HepG2 (cell line): ENCODE data around the gene UQCR11. TPM values are rescaled to one million over a fixed set of nuclear protein-coding genes. Genes with fewer than 3 reads are reported as not detected.
A peak's percentile ranks its signal among the peaks of the same experiment; 100 is the strongest.

ENCODE experiments used
- ATM ChIP-seq: fragments of 450-650 bp; IDR thresholded peaks from 2 replicates; pipeline ENCODE4 v1.7.1; 2017; ENCODE audit warnings: mild to moderate bottlenecking, borderline replicate concordance
- CBX5 ChIP-seq: sonication (generic); formaldehyde crosslinking; IDR thresholded peaks from 2 replicates; pipeline ENCODE4 v1.4.0; 2020; ENCODE audit warnings: missing genetic modification reagents, borderline replicate concordance
- CHD2 ChIP-seq: IDR thresholded peaks from 2 replicates; pipeline ENCODE4 v1.6.1; 2011; ENCODE audit warnings: low read depth, low read length, improper control_type of control experiment
- CREB3 ChIP-seq: sonication (generic); formaldehyde crosslinking; IDR thresholded peaks from 2 replicates; pipeline ENCODE4 v1.5.0; 2020; ENCODE audit warnings: missing genetic modification reagents
- DPF2 ChIP-seq: sonication (generic); formaldehyde crosslinking; IDR thresholded peaks from 2 replicates; pipeline ENCODE4 v1.4.0; 2020; ENCODE audit warnings: mild to moderate bottlenecking, low read depth, missing genetic modification reagents, borderline replicate concordance
- FOXK2 ChIP-seq: fragments of 450-650 bp; IDR thresholded peaks from 2 replicates; pipeline ENCODE4 v1.6.1; 2016
- FOXO1 ChIP-seq: sonication (generic); formaldehyde crosslinking; IDR thresholded peaks from 2 replicates; pipeline ENCODE4 v1.4.0; 2020; ENCODE audit warnings: missing genetic modification reagents
- GZF1 ChIP-seq: sonication (generic); formaldehyde crosslinking; IDR thresholded peaks from 2 replicates; pipeline ENCODE4 v1.5.1; 2020; ENCODE audit warnings: mild to moderate bottlenecking, missing genetic modification reagents
- HINFP ChIP-seq: sonication (generic); formaldehyde crosslinking; IDR thresholded peaks from 2 replicates; pipeline ENCODE4 v1.4.0; 2020; ENCODE audit warnings: low read depth, mild to moderate bottlenecking, missing genetic modification reagents
- KMT2B ChIP-seq: IDR thresholded peaks from 2 replicates; pipeline ENCODE4 v1.6.1; 2016; ENCODE audit warnings: missing genetic modification reagents, missing compliant biosample characterization
- MYC ChIP-seq: sonication (generic); formaldehyde crosslinking; IDR thresholded peaks from 2 replicates; pipeline ENCODE4 v1.9.0; 2021; ENCODE audit warnings: missing genetic modification reagents, borderline replicate concordance
- NFKB2 ChIP-seq: sonication (generic); formaldehyde crosslinking; IDR thresholded peaks from 2 replicates; pipeline ENCODE4 v1.4.0; 2020; ENCODE audit warnings: missing genetic modification reagents, borderline replicate concordance
- POLR2AphosphoS2 ChIP-seq: IDR thresholded peaks from 2 replicates; pipeline ENCODE4 v1.6.1; 2011; ENCODE audit warnings: low read depth, low read length, improper control_type of control experiment
- SMAD1 ChIP-seq: sonication (generic); formaldehyde crosslinking; IDR thresholded peaks from 2 replicates; pipeline ENCODE4 v1.4.0; 2020; ENCODE audit warnings: missing genetic modification reagents, low read depth, mild to moderate bottlenecking, borderline replicate concordance
- SNRNP70 ChIP-seq: fragments of 200-400 bp; formaldehyde crosslinking; IDR thresholded peaks from 2 replicates; pipeline ENCODE4 v1.6.1; 2017; ENCODE audit warnings: mild to moderate bottlenecking, low read depth, low read length, moderate library complexity
- STAT6 ChIP-seq: sonication (generic); formaldehyde crosslinking; IDR thresholded peaks from 2 replicates; pipeline ENCODE4 v1.4.0; 2020; ENCODE audit warnings: missing genetic modification reagents, mild to moderate bottlenecking, borderline replicate concordance
- ZGPAT ChIP-seq: IDR thresholded peaks from 2 replicates; pipeline ENCODE4 v1.6.1; 2016; ENCODE audit warnings: mild to moderate bottlenecking
- ZMAT5 ChIP-seq: sonication (generic); formaldehyde crosslinking; IDR thresholded peaks from 2 replicates; pipeline ENCODE4 v1.5.0; 2020; ENCODE audit warnings: mild to moderate bottlenecking, low read depth, missing genetic modification reagents, borderline replicate concordance
- ZNF556 ChIP-seq: sonication (generic); formaldehyde crosslinking; IDR thresholded peaks from 2 replicates; pipeline ENCODE4 v1.4.0; 2020; ENCODE audit warnings: mild to moderate bottlenecking, missing genetic modification reagents, borderline replicate concordance
- ZNF740 ChIP-seq: sonication (generic); formaldehyde crosslinking; IDR thresholded peaks from 2 replicates; pipeline ENCODE4 v1.4.0; 2020; ENCODE audit warnings: missing genetic modification reagents
- ZNF83 ChIP-seq: sonication (generic); formaldehyde crosslinking; IDR thresholded peaks from 2 replicates; pipeline ENCODE4 v1.4.0; 2020; ENCODE audit warnings: missing genetic modification reagents, mild to moderate bottlenecking, borderline replicate concordance
- ZSCAN9 ChIP-seq: IDR thresholded peaks from 2 replicates; pipeline ENCODE4 v1.6.1; 2016; ENCODE audit warnings: borderline replicate concordance
- polyA plus RNA-seq, 8 experiments: library from polyadenylated mRNA; depleted of rRNA in 3 of 8; stranded (reverse) in 7 of 8; unstranded in 1 of 8; fragments of >200 nt; fragmentation: Illumina TruSeq in 4 of 8; extraction: Trizol in 4 of 8; gene quantifications; 2 replicates each; pipeline versions ENCODE4 v1.2.1 to v1.2.3, GENCODE V29; 2011 to 2016; ENCODE audit warnings: low read depth in 4 of 8, missing spikeins in 1 of 8, mixed read lengths in 1 of 8; ENCODE audit not compliant: insufficient read depth in 1 of 8
- total RNA-seq, 5 experiments: library from RNA; depleted of rRNA; stranded (reverse); fragments of >200 nt; fragmentation: Illumina TruSeq; extraction: Trizol; gene quantifications; 2 replicates each; pipeline ENCODE4 v1.2.3, GENCODE V29; 2016; ENCODE audit warnings: low read depth in 1 of 5

The UQCR11 gene
- total and polyA plus RNA-seq, 2 of the 13 experiments (the other 11 are each of a cell fraction or from before 2014, with no cell fraction given): 125 to 214 TPM

- no peak for TF ChIP-seq STAT6 (CRISPR knock-in tag)
- peak; percentile 93 for TF ChIP-seq CHD2
- TF ChIP-seq MYC: peak; percentile 71; the same call in 1 of the 2 replicates
- TF ChIP-seq CREB3 (CRISPR knock-in tag): 0 out of 2 replicates have a peak, but pooled peaks have one; percentile 65
- no peak for TF ChIP-seq ZMAT5 (CRISPR knock-in tag)
- no peak for TF ChIP-seq SMAD1 (CRISPR knock-in tag)
- TF ChIP-seq ZSCAN9 (CRISPR knock-in tag): peak; percentile 77
- peak; percentile 17; the same call in 1 of the 2 replicates for TF ChIP-seq FOXO1 (CRISPR knock-in tag)
- no peak for TF ChIP-seq GZF1 (CRISPR knock-in tag)
- no peak for TF ChIP-seq ZNF83
- no peak for TF ChIP-seq DPF2 (CRISPR knock-in tag)
- no peak for TF ChIP-seq HINFP (CRISPR knock-in tag)
- no peak for TF ChIP-seq POLR2AphosphoS2
- peak; percentile 75; the same call in 1 of the 2 replicates for TF ChIP-seq CBX5
- TF ChIP-seq ZNF740 (CRISPR knock-in tag): peak; percentile 57; the same call in 1 of the 2 replicates
- no peak for TF ChIP-seq ZNF556
- TF ChIP-seq ATM: no peak
- peak; percentile 37; the same call in 1 of the 2 replicates for TF ChIP-seq NFKB2 (CRISPR knock-in tag)
- no peak for TF ChIP-seq SNRNP70
- peak; percentile 81 for TF ChIP-seq KMT2B (CRISPR knock-in tag)
- TF ChIP-seq ZGPAT (CRISPR knock-in tag): peak; percentile 93
- TF ChIP-seq FOXK2: no peak
These were observed 47.4 kb upstream of the UQCR11 start, which contains the start of gene TCF3 (continued) for GRCh38 chr19:1652471-1653299.
